Thyroid gland (tissue), 4 donors: Measurements from ENCODE around the gene S100A6.

ENCODE experiments used
- CTCF ChIP-seq, 6 experiments: fragments of 200-600 bp in 3 of 6; fragments of 450-650 bp in 3 of 6; sonication (generic) in 3 of 6; IDR thresholded peaks; one replicate each; pipeline ENCODE4 v1.5.1; 2016 to 2019; ENCODE audit warnings: antibody characterized with exemption in 6 of 6, mild to moderate bottlenecking in 2 of 6, inconsistent platforms in 1 of 6, moderate library complexity in 1 of 6
- POLR2A ChIP-seq, 2 donors: fragments of 450-650 bp; IDR thresholded peaks; one replicate each; pipeline ENCODE4 v1.6.1; 2017; ENCODE audit warnings: antibody characterized with exemption in 2 of 2, mild to moderate bottlenecking in 2 of 2, moderate library complexity in 1 of 2

DNA sequence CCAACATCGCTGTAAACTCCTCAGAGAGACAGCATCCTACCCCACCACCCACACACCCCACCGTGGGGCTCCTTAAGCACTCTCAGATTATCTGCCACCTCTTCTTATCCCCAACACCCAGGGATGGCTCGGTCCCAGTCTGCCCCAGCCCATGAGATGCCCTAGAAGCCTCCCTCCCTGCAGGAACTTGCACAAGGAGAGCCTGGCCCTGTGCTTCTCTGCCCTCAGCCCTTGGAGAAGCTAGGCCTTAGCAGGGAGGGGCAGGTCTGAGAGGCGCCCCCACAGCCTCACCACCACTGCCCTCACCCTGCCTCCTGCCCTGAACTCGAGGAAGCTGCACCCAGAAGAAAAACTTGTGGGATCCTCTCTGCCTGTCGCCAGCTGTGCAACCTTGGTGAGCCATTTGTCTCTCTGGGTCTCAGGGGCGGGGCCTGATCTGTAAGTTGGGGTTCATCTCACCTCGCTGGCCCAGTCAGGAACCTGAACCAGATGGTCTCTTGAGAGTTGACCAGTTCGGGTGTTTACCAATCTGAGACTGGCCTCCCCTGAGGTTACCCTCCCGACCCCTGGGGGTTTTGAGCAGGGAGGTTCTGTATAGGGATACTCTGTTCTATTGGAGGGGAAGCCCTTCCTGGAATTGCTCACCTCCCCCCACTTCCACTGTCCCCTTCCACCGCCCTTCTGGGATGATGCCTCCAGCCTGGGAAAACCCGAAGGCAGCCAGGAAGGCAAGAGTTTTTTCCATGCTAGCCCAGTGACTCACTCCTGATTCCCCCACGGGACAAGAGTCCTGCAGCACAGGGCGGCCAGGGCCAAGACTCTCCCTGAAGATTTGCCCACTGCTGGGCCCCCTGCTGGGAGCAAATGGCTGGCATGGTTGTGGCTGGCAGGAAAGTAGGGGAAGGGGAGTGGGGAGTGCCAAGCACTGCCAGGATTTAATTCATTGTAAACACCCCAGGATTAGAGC lies 13.2 kb upstream of the S100A6 start, which contains the start of gene S100A3:
- TF ChIP-seq CTCF (IDR thresholded peaks at IDR 0.05) (no peak), POLR2A (IDR thresholded peaks at IDR 0.05) (no peak)
